Psoas muscle (tissue), 8 donors: ENCODE data around the gene MMP7. TPM values are rescaled to one million over a fixed set of nuclear protein-coding genes. Genes with fewer than 3 reads are reported as not detected.
"Not testable (repeated sequence)": the region's sequence is repeated elsewhere in the genome, so short reads cannot be mapped to it uniquely, and the experiment has no call there.

ENCODE experiments used
- ATAC-seq, 4 donors: fragments of 200-7000 bp; cut with Tn5 transposase; one replicate each; pipeline ENCODE4 v1.9.1; 2020; ENCODE audit warnings: moderate library complexity in 3 of 4, mild to moderate bottlenecking in 2 of 4
- DNase-seq, 2 donors: peaks; one replicate each; pipeline ENCODE4 v3.0.0-alpha.2; 2020
- H3K27ac ChIP-seq: fragments of 200-600 bp; one replicate; pipeline ENCODE4 v1.8.0; 2022
- H3K27me3 ChIP-seq, 3 donors: fragments of 200-600 bp in 1 of 3; one replicate each; pipeline versions ENCODE4 v1.6.1 to v1.8.0; 2013 to 2022; ENCODE audit warnings: low read length in 2 of 3, mild to moderate bottlenecking in 2 of 3, moderate library complexity in 1 of 3; ENCODE audit not compliant: insufficient read depth in 3 of 3
- H3K36me3 ChIP-seq, 2 donors: fragments of 200-600 bp in 1 of 2; one replicate each; pipeline versions ENCODE4 v1.6.1 to v1.8.0; 2013 to 2022; ENCODE audit warnings: low read depth in 1 of 2, mild to moderate bottlenecking in 1 of 2, moderate library complexity in 1 of 2; ENCODE audit not compliant: insufficient read depth in 1 of 2
- H3K4me1 ChIP-seq: fragments of 200-600 bp; one replicate; pipeline ENCODE4 v1.8.0; 2022
- H3K4me3 ChIP-seq: fragments of 200-600 bp; one replicate; pipeline ENCODE4 v1.8.0; 2022; ENCODE audit warnings: mild to moderate bottlenecking
- H3K9me3 ChIP-seq: fragments of 200-600 bp; one replicate; pipeline ENCODE4 v1.8.0; 2022
- CTCF ChIP-seq: fragments of 200-600 bp; IDR thresholded peaks from one replicate; pipeline ENCODE4 v1.8.0; 2022; ENCODE audit warnings: antibody characterized with exemption
- WGBS, 3 donors: extraction: QIAGEN DNeasy Blood & Tissue Kit; methylation state at CpG; one replicate each; pipeline versions ENCODE4 v1.1.6 to v1.1.7; 2013; 5-methylcytosine and 5-hydroxymethylcytosine counted together
- intact Hi-C, 2 donors: fragments of 100-400 bp; cut with DNase I; formaldehyde crosslinking; loops; one replicate each; pipeline versions ENCODE4 v1.11.0 to v1.14.2; 2022
- polyA plus RNA-seq, 3 donors: library from polyadenylated mRNA; stranded (reverse); fragments of 200-250 nt; gene quantifications; one replicate each; pipeline ENCODE4 v1.2.3, GENCODE V29; 2013
- total RNA-seq, 4 donors: library from RNA; stranded (reverse); fragmentation: NEBNext Ultra II Directional in 2 of 4; extraction: Animal tissue kit (Norgen Biotek cat#: 25700) in 2 of 4; gene quantifications; one replicate each; pipeline versions ENCODE4 v1.2.1 to v1.2.4, GENCODE V29; 2021 to 2023
- donor health status: healthy with polysubstance abuse.
- donor health status: DM: no; HTN: no; CAD: no; lungs with moderate emphysema.
- donor health status: Bipolar disorder and iron deficiency.
- donor health status: healthy.
- donor health status: DM: yes; HTN: yes; CAD: no.
- donor health status: DM: no; HTN: no; CAD: no.
- donor health status: DM: no; HTN: no; CAD: no.
- donor health status: DM: yes; HTN: yes; CAD: no.

The MMP7 gene
- total and polyA plus RNA-seq, 7 donors: 0.31 TPM; not detected in 6

- Histone ChIP-seq H3K27ac (no peak overlapping the region), H3K27me3 (peaks cover 0 to 3% (median 0%) of the 10 kb centered on the region in 3 donors), H3K36me3 (no peaks in the 10 kb centered on the region), H3K9me3 (no peaks in the 10 kb centered on the region), H3K4me1 (no peaks in the 10 kb centered on the region), H3K4me3 (no peak overlapping the region)
- ATAC-seq: no peak
- TF ChIP-seq CTCF: no peak
- DNase-seq: no peak
- 85 to 91% (median 88%) methylated on average over 5 of the region's 5 CpGs for WGBS, 3 donors
- intact Hi-C loops: no loop called here
Observed at GRCh38 chr11:102510439-102511135, 20.0 kb downstream of the MMP7 start.

GRCh38 chr11:102502831-102503230 lies 27.7 kb downstream of the MMP7 start:
- H3K27ac ChIP-seq, H3K4me3 ChIP-seq, DNase-seq, H3K4me1 ChIP-seq, intact Hi-C loops, H3K27me3 ChIP-seq, H3K36me3 ChIP-seq, ATAC-seq, H3K9me3 ChIP-seq: not testable (repeated sequence)
- WGBS, 3 donors: 71 to 79% (median 79%) methylated on average over 3 of the region's 3 CpGs

- Histone ChIP-seq H3K36me3 (no peaks in the 10 kb centered on the region), H3K4me1 (no peaks in the 10 kb centered on the region), H3K27ac (no peak overlapping the region), H3K27me3 (peaks cover 0 to 4% (median 0%) of the 10 kb centered on the region in 3 donors), H3K4me3 (no peak overlapping the region), H3K9me3 (no peaks in the 10 kb centered on the region)
- no peak for DNase-seq
- ATAC-seq: no peak
- WGBS, 3 donors: 83 to 84% (median 84%) methylated on average over 2 of the region's 2 CpGs
- intact Hi-C loops: no loop called here
- no peak for TF ChIP-seq CTCF
Observed at GRCh38 chr11:102500829-102501228, 29.7 kb downstream of the MMP7 start.

GRCh38 chr11:102499931-102500330 lies 30.6 kb downstream of the MMP7 start:
- intact Hi-C loops: loop anchor here in 1 of 2 donors (5.0 to 10.0 kb wide), 2 partner anchors 108 to 155 kb away; partner anchors contain the start of gene BIRC2

More at GRCh38 chr11:102499931-102500330, 30.6 kb downstream of the MMP7 start:
- Histone ChIP-seq H3K4me1 (no peaks in the 10 kb centered on the region), H3K27me3 (peaks cover 0 to 6% (median 0%) of the 10 kb centered on the region in 3 donors), H3K4me3 (no peak overlapping the region), H3K27ac (no peak overlapping the region), H3K9me3 (no peaks in the 10 kb centered on the region), H3K36me3 (no peaks in the 10 kb centered on the region)
- no peak for TF ChIP-seq CTCF
- WGBS, 3 donors: 34 to 56% (median 39%) methylated on average over 2 of the region's 2 CpGs
- ATAC-seq (no peak), DNase-seq (no peak)
